ENCODE measurements around the gene ISLR2.
"Not testable (repeated sequence)": the region's sequence is repeated elsewhere in the genome, so short reads cannot be mapped to it uniquely, and the experiment has no call there.

ISLR2 gene

DNA sequence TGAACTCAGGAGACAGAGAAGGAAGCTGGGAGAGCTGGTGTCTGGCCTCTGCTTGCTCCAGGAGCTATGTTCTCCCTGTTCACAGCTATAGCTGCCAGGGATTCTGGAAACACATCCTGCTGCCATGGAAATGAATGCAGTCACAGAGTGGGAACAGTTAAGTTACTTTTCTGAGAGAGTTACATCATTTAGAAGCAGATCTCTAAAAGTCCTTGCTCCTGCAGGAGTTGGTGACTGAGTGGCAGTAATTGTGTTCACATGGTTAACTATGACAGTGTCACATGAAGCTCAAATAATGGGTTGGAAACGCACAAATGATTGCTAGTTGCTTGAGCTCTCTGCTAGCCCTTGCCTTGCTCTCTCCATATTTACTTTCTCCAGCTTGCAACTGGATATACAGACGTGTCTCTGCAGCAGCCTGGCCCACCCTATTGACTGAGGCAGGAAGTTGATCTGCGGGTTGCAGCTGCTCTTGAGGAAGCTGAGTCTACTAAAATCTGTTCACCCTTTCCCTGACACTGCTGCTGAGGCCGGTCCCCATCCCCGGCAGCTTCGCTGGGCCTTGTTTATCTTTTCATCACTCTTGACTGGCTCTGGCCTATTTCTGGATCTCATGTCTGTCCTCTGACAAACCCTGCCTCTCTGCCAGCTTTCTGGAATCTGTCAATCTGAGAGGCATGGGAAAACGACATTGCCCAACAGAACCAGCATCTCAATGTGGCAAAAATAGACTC lies 26.5 kb downstream of the ISLR2 start:
- no peak for DNase-seq (ENCODE audit: low read depth)

GRCh38 chr15:74157868-74158827 lies 27.8 kb downstream of the ISLR2 start:
- DNase-seq (ENCODE audit: low read depth), result no peak

GRCh38 chr15:74158855-74159650 lies 28.7 kb downstream of the ISLR2 start:
- no peak for DNase-seq (ENCODE audit: low read depth)

GRCh38 chr15:74159773-74160172 lies 29.4 kb downstream of the ISLR2 start:
- no peak for DNase-seq (ENCODE audit: low read depth)

- DNase-seq (ENCODE audit: low read depth), result not testable (repeated sequence)
Observed at GRCh38 chr15:74160390-74160789, 30.0 kb downstream of the ISLR2 start.

GRCh38 chr15:74162195-74162536 lies 31.8 kb downstream of the ISLR2 start:
- not testable (repeated sequence) for DNase-seq (ENCODE audit: low read depth)

GRCh38 chr15:74165461-74165860 lies 35.1 kb downstream of the ISLR2 start:
- no peak for DNase-seq (ENCODE audit: low read depth)

DNA sequence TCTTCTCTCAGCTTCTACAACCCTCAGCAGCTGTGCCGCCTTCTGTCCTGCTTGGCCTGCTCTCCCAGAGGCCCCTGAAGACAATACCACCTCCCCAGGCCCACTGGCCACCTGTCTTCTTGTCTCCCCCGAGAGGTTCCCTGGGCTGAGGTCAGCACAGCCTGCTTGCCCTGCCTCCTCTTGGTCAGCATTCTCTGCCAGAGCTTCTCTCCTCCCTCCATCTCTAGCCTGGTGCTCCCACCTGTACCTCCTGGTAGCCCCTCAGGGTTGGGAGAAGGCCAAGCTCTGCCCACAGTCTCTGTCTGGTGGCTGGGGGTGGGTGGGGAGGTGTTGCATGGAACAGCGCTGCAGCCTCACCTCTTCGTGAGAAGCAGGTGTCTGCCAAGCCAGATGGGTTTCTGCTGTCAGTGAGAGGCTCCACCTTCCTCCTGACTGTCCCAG lies 37.5 kb downstream of the ISLR2 start:
- DNase-seq (ENCODE audit: low read depth), result no peak

DNA sequence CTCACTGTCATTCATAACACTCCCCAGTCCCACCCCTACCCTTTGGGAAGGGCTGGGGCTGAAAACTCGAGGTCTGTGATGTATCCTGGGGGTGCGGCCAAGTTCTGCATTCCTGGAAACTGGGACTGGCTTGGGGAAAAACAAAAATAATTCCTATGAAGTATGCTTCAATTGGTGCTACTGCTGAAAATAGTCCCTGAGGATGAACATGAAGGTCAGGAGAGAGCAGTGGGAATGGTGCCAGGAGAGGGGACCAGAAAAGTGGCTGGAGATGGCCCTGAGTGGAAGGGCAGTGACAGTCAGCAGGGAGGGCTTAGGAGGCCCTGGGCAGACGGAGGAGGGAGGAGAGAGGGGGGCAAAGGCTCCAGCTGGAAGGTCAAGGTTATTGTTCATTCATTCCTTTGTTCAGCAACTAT lies 38.3 kb downstream of the ISLR2 start:
- DNase-seq (ENCODE audit: low read depth), result no peak

DNA sequence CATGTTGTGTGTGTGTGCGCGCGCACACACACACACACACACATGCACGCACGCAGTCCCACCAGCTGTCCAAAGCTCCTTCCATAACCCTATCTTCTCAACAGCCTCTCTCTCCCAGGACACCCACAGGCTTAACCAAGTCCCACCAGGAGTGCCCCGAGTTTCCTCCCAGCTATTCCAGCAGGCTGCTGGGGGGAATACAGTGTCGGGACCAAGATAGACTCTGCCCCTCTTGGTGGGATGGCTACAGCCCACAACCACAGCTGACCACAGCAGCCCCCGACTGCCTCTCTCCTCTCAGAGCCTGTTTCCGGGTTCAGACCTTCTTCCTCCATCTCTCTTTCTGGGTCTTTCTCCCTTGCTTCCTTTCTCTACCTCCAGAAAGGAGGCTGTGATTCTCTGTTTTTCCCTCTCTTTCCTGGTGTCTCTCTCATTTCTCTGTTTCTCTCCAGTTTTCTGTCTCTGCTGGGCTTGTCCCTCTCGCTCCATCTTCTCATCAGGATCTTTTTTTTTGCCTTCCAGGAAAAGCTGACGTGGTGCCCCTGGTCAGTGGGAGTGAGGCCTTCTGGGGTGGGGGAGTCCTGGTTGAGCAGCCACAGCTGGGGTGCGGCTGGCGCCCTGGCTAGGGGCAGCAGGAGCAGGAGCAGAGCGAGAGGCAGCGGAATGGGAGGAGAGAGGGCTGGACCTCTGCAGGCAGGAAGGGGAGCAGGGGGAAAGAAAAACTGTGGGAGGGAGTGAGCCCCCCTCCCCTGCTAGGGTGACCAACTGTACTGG lies 39.9 kb downstream of the ISLR2 start:
- DNase-seq (ENCODE audit: low read depth), result no peak

DNA sequence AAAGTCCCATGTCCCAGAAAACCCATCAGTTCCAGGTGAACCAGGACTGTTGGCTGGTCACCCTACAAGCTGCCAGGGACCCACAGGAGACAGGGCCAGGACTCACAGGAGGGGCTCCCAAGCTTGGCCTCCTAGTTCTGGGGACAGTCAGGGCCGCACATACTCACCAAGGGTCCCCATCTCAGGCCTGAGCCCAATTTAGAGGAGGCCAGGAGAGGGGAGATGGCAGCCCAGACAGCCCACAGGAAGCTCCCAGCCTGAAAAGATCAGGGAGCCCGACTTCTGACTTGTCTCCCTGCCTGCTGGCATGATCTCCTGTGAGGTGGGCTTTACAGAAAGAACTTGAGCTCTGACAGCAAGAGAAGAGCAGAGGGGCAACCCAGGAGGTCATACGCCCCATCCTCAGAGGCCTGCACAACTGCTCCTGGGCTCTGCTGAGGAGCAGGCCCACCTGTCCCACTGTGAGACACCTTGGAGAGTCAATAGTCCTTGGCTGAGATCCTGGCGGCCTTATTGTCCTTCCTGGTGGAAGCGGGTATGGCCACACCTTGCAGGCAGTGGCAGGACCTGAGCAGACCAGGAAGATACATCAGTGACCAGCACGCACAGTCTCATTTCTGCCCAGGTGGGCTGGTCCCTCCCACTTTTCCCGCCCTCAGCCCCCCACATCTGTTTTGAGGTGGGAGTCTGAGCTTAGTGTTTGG lies 40.6 kb downstream of the ISLR2 start:
- no peak for DNase-seq (ENCODE audit: low read depth)

GRCh38 chr15:74171965-74172541 lies 41.7 kb downstream of the ISLR2 start:
- no peak for DNase-seq (ENCODE audit: low read depth)

GRCh38 chr15:74172701-74173379 lies 42.5 kb downstream of the ISLR2 start:
- DNase-seq (ENCODE audit: low read depth), result no peak

DNA sequence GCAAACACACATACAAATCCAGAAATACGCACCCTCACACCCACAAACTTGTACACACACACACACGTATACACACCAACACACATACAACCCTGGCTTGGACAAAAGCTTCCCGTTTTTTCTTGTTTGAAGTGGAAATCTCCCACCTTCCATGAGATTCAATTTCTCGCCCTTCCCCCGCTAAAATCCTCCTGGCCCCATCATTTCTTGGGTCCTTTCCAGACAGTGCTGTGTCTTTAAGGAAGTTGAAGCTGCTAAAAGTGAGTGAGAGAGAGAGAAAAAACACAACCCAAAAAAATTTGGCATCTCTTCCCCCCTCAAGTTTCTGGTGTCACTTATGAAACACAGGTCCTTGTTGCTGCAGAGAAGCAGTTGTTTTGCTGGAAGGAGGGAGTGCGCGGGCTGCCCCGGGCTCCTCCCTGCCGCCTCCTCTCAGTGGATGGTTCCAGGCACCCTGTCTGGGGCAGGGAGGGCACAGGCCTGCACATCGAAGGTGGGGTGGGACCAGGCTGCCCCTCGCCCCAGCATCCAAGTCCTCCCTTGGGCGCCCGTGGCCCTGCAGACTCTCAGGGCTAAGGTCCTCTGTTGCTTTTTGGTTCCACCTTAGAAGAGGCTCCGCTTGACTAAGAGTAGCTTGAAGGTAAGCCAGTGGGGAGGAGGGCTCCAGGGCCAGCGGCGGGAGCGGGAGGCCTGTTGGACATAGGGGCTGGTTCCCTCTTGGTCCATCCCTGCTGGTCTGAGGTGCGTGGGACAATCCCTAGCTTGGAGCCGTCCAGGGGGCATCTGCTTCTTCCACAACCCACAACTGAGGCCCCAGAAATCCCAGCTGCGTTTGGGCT lies 43.2 kb downstream of the ISLR2 start, which contains the start of gene ISLR:
ISLR (plus strand) TSS at position 331 of the 839 bp plus-strand sequence. CDS start 1,149 bp downstream, outside the sequence.
- DNase-seq (ENCODE audit: low read depth), result no peak

DNA sequence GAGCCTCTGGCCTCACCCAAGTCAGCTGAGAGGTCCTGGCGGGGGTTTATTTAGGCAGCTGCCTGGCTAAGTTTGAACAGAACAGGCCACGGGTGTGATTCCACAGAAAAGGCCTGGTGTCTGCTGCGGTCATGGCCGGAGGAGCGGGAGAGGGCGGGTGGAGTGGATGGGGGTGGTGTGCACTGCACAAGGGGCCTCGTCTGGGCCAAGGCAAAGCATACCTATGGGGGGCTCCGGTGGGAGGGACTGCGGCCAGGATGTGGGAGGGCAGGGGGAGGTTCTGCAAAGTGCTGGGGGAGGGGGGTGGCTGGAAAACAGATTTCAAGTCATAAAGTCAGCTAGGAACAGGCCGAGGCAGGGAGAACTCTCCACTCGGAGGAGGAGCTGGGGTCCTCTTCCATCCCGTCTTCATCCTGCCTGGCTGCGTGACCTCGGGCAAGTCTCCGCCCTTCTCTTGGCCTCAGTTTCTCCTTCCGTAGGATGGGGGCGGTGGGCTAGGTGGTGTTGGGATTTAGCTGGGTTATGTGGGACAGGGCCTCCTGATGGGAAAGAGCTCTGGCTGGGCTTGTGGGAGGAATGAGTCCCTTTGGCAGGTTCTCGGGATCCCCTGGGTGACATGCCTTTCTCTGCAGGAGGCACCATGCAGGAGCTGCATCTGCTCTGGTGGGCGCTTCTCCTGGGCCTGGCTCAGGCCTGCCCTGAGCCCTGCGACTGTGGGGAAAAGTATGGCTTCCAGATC lies 44.0 kb downstream of the ISLR2 start:
- no peak for DNase-seq (ENCODE audit: low read depth)

- no peak for DNase-seq (ENCODE audit: low read depth)
Observed at GRCh38 chr15:74174958-74175253, 44.5 kb downstream of the ISLR2 start.

GRCh38 chr15:74175271-74176191 lies 45.1 kb downstream of the ISLR2 start:
- no peak for DNase-seq (ENCODE audit: low read depth)
